Measurements from ENCODE around the gene LHX8. TPM values are rescaled to one million over a fixed set of nuclear protein-coding genes. Genes with fewer than 3 reads are reported as not detected.

The LHX8 gene
- total RNA-seq, 1 experiment from 2014 or later, result not detected

DNA sequence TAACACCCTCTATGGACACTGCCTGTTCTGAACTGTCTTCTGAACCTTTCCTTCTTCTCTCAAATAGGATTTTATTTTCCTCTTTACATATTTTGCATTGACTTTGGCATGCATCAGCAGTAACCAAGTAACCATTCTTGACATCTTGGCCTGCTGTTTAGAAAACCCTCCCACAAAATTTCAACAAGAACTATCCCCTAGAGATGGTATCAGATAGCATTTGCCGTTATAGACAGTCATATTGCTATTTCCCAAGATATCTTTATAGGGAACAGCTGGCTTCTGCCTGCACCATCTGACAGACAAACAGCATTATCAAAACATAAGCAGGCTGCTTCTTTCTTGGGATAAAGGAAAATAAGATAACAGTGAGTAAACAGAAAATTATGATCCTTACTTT, 54.7 kb downstream of the LHX8 start:
- DNase-seq (ENCODE audit: low read depth, low spot score), result no peak
- H3K36me3 ChIP-seq (ENCODE audit: control insufficient read depth, insufficient read depth, low read length), result no peaks in the 10 kb centered on the region
- H3K9me3 ChIP-seq (ENCODE audit: control insufficient read depth, insufficient read depth, low read depth, low read length), result no peaks in the 10 kb centered on the region
- no peak overlapping the region for H3K4me3 ChIP-seq (ENCODE audit: low read depth in 2 of 2, low read length in 2 of 2)
- no TSS peak for BruUV-seq (replicated peaks)
- H3K27me3 ChIP-seq (ENCODE audit: control insufficient read depth, insufficient read depth, low read length), result no peaks in the 10 kb centered on the region
- TF ChIP-seq TCF7L2 (IDR thresholded peaks at IDR 0.05; ENCODE audit: low read depth, low read length) (no peak), POLR2AphosphoS5 (IDR thresholded peaks at IDR 0.05; ENCODE audit: low read depth, low read length) (no peak), SIN3A (IDR thresholded peaks at IDR 0.05; ENCODE audit: borderline replicate concordance, insufficient read depth, low read depth, low read length) (no peak)
- TF ChIP-seq, protein P1, sequence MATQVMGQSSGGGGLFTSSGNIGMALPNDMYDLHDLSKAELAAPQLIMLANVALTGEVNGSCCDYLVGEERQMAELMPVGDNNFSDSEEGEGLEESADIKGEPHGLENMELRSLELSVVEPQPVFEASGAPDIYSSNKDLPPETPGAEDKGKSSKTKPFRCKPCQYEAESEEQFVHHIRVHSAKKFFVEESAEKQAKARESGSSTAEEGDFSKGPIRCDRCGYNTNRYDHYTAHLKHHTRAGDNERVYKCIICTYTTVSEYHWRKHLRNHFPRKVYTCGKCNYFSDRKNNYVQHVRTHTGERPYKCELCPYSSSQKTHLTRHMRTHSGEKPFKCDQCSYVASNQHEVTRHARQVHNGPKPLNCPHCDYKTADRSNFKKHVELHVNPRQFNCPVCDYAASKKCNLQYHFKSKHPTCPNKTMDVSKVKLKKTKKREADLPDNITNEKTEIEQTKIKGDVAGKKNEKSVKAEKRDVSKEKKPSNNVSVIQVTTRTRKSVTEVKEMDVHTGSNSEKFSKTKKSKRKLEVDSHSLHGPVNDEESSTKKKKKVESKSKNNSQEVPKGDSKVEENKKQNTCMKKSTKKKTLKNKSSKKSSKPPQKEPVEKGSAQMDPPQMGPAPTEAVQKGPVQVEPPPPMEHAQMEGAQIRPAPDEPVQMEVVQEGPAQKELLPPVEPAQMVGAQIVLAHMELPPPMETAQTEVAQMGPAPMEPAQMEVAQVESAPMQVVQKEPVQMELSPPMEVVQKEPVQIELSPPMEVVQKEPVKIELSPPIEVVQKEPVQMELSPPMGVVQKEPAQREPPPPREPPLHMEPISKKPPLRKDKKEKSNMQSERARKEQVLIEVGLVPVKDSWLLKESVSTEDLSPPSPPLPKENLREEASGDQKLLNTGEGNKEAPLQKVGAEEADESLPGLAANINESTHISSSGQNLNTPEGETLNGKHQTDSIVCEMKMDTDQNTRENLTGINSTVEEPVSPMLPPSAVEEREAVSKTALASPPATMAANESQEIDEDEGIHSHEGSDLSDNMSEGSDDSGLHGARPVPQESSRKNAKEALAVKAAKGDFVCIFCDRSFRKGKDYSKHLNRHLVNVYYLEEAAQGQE (IDR thresholded peaks at IDR 0.05; ENCODE audit: insufficient read depth in 1 of 2, low read depth in 2 of 2, low read length in 1 of 2), result no peak
- TF ChIP-seq, protein P2, sequence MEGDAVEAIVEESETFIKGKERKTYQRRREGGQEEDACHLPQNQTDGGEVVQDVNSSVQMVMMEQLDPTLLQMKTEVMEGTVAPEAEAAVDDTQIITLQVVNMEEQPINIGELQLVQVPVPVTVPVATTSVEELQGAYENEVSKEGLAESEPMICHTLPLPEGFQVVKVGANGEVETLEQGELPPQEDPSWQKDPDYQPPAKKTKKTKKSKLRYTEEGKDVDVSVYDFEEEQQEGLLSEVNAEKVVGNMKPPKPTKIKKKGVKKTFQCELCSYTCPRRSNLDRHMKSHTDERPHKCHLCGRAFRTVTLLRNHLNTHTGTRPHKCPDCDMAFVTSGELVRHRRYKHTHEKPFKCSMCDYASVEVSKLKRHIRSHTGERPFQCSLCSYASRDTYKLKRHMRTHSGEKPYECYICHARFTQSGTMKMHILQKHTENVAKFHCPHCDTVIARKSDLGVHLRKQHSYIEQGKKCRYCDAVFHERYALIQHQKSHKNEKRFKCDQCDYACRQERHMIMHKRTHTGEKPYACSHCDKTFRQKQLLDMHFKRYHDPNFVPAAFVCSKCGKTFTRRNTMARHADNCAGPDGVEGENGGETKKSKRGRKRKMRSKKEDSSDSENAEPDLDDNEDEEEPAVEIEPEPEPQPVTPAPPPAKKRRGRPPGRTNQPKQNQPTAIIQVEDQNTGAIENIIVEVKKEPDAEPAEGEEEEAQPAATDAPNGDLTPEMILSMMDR (IDR thresholded peaks at IDR 0.05), result no peak
- no peak overlapping the region for H3K27ac ChIP-seq (ENCODE audit: low read length)
- H3K4me1 ChIP-seq (ENCODE audit: control insufficient read depth, insufficient read depth, low read length), result no peaks in the 10 kb centered on the region
- ChIA-PET POLR2A (no interaction called here), CTCF (no interaction called here)
- no peak for ATAC-seq
- intact Hi-C loops (cut with micrococcal nuclease; ENCODE audit: unreplicated experiment) (no loop called here), in situ Hi-C loops (cut with HindIII; ENCODE audit: low pct_unique_long_range_greater_than_20kb, low sequenced_read_pairs) (loop anchor here (25.0 kb wide), 1 partner anchor 402 kb away; no protein-coding TSS in a partner anchor)

DNA sequence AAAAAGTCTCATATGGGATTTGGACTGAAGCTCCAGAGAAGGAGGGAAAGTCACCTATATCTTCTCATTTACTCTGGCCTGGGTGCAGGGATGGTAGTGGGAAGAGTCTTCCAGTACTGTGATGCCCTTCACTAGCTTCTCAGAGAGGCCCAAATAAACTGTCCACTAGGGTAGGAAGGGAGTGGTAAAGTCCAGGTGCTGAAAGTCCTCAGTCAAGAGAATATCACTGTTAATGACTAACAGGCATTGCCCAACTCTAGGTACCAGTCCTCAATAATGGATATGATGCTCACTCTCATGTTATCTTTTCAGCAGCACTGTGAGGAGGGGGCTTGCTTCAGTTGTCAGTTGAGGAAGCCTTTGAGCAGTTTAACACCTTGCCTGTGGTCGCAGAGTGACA, 64.0 kb downstream of the LHX8 start:
- TF ChIP-seq POLR2AphosphoS5 (IDR thresholded peaks at IDR 0.05; ENCODE audit: low read depth, low read length) (no peak), SIN3A (IDR thresholded peaks at IDR 0.05; ENCODE audit: borderline replicate concordance, insufficient read depth, low read depth, low read length) (no peak), TCF7L2 (IDR thresholded peaks at IDR 0.05; ENCODE audit: low read depth, low read length) (no peak)
- TF ChIP-seq, protein P2 (IDR thresholded peaks at IDR 0.05), result no peak
- TF ChIP-seq, protein P1 (IDR thresholded peaks at IDR 0.05; ENCODE audit: insufficient read depth in 1 of 2, low read depth in 2 of 2, low read length in 1 of 2), result no peak
- H3K27ac ChIP-seq (ENCODE audit: low read length), result no peak overlapping the region
- no peaks in the 10 kb centered on the region for H3K9me3 ChIP-seq (ENCODE audit: control insufficient read depth, insufficient read depth, low read depth, low read length)
- H3K4me1 ChIP-seq (ENCODE audit: control insufficient read depth, insufficient read depth, low read length), result no peaks in the 10 kb centered on the region
- in situ Hi-C loops (cut with HindIII; ENCODE audit: low pct_unique_long_range_greater_than_20kb, low sequenced_read_pairs) (loop anchor here (25.0 kb wide), 1 partner anchor 411 kb away; no protein-coding TSS in a partner anchor), intact Hi-C loops (cut with micrococcal nuclease; ENCODE audit: unreplicated experiment) (no loop called here)
- no peaks in the 10 kb centered on the region for H3K27me3 ChIP-seq (ENCODE audit: control insufficient read depth, insufficient read depth, low read length)
- no peak overlapping the region for H3K4me3 ChIP-seq (ENCODE audit: low read depth in 2 of 2, low read length in 2 of 2)
- ATAC-seq (no peak), DNase-seq (ENCODE audit: low read depth, low spot score) (no peak)
- POLR2A ChIA-PET, result no interaction called here
- H3K36me3 ChIP-seq (ENCODE audit: control insufficient read depth, insufficient read depth, low read length), result no peaks in the 10 kb centered on the region
- CTCF ChIA-PET, result no interaction called here
- no TSS peak for BruUV-seq (replicated peaks)
